HEK293 (cell line): ENCODE data around the gene ATF1.

ENCODE experiments used
- CTCF ChIP-seq: fragments of 450-650 bp; formaldehyde crosslinking; IDR thresholded peaks from 2 replicates; pipeline ENCODE4 v1.5.1; 2016; ENCODE audit warnings: missing biosample characterization, missing genetic modification characterization
- ZBTB17 ChIP-seq: fragments of 450-650 bp; formaldehyde crosslinking; IDR thresholded peaks from 2 replicates; pipeline ENCODE4 v1.5.1; 2016; ENCODE audit warnings: missing biosample characterization, missing genetic modification characterization
- ZNF239 ChIP-seq: fragments of 450-650 bp; formaldehyde crosslinking; IDR thresholded peaks from 2 replicates; pipeline ENCODE4 v1.5.1; 2016; ENCODE audit warnings: missing biosample characterization, missing genetic modification characterization
- ZNF398 ChIP-seq: fragments of 450-650 bp; formaldehyde crosslinking; IDR thresholded peaks from 2 replicates; pipeline ENCODE4 v1.5.1; 2017; ENCODE audit warnings: missing biosample characterization, missing genetic modification characterization
- ZNF530 ChIP-seq: fragments of 450-650 bp; formaldehyde crosslinking; IDR thresholded peaks from 2 replicates; pipeline ENCODE4 v1.5.1; 2016; ENCODE audit warnings: low read depth, missing biosample characterization, missing genetic modification characterization
- ZNF658 ChIP-seq: fragments of 450-650 bp; formaldehyde crosslinking; IDR thresholded peaks from 2 replicates; pipeline ENCODE4; 2016; ENCODE audit warnings: missing biosample characterization, missing genetic modification characterization
- ZNF704 ChIP-seq: fragments of 450-650 bp; formaldehyde crosslinking; IDR thresholded peaks from 2 replicates; pipeline ENCODE4 v1.5.1; 2016; ENCODE audit warnings: missing biosample characterization, missing genetic modification characterization
- ZNF776 ChIP-seq: fragments of 450-650 bp; formaldehyde crosslinking; IDR thresholded peaks from 2 replicates; pipeline ENCODE4 v1.5.0; 2017; ENCODE audit warnings: missing biosample characterization, missing genetic modification characterization, borderline replicate concordance

- no peak for TF ChIP-seq CTCF (tag by site-specific recombination)
- no peak for TF ChIP-seq ZNF239
- TF ChIP-seq ZNF658 (tag by site-specific recombination) = no peak
- TF ChIP-seq ZNF776 (tag by site-specific recombination) = no peak
- TF ChIP-seq ZBTB17 (tag by site-specific recombination) = no peak
- no peak for TF ChIP-seq ZNF530
- TF ChIP-seq ZNF398 (tag by site-specific recombination) = no peak
- no peak for TF ChIP-seq ZNF704
Measured at GRCh38 chr12:50828886-50829285, 65.0 kb downstream of the ATF1 start.
